H9 (cell line): ENCODE results near the gene MYMX. TPM values are rescaled to one million over a fixed set of nuclear protein-coding genes. Genes with fewer than 3 reads are reported as not detected.

ENCODE experiments used
- DNase-seq: peaks from one replicate; pipeline ENCODE4 v3.0.0-alpha.2; 2017
- H2AFZ ChIP-seq: one replicate; pipeline ENCODE4 v1.6.1; 2013; ENCODE audit warnings: mild to moderate bottlenecking, low read length, control low read depth, moderate library complexity
- H2AK5ac ChIP-seq: 2 replicates; pipeline ENCODE4 v1.6.1; 2013; ENCODE audit warnings: low read length, control low read depth, mixed read lengths; ENCODE audit not compliant: insufficient read length
- H2BK120ac ChIP-seq: one replicate; pipeline ENCODE4 v1.6.1; 2013; ENCODE audit warnings: low read depth, mild to moderate bottlenecking, low read length, control low read depth, inconsistent platforms; ENCODE audit not compliant: poor library complexity, severe bottlenecking
- H2BK12ac ChIP-seq: 2 replicates; pipeline ENCODE4 v1.6.1; 2013; ENCODE audit warnings: low read length, control low read depth, mixed read lengths, low read depth; ENCODE audit not compliant: insufficient read length
- H2BK15ac ChIP-seq: 2 replicates; pipeline ENCODE4 v1.6.1; 2013; ENCODE audit warnings: low read depth, low read length, control low read depth
- H2BK20ac ChIP-seq: one replicate; pipeline ENCODE4 v1.6.1; 2013; ENCODE audit warnings: low read depth, mild to moderate bottlenecking, low read length, control low read depth, inconsistent platforms; ENCODE audit not compliant: poor library complexity, severe bottlenecking
- H2BK5ac ChIP-seq: 2 replicates; pipeline ENCODE4 v1.6.1; 2013; ENCODE audit warnings: low read length, control low read depth, mixed read lengths; ENCODE audit not compliant: insufficient read length
- H3K14ac ChIP-seq: 2 replicates; pipeline ENCODE4 v1.6.1; 2013; ENCODE audit warnings: low read length, control low read depth; ENCODE audit not compliant: insufficient read depth
- H3K18ac ChIP-seq: 2 replicates; pipeline ENCODE4 v1.6.1; 2013; ENCODE audit warnings: low read depth, mild to moderate bottlenecking, mixed read lengths, low read length, control low read depth; ENCODE audit not compliant: insufficient read length
- H3K23ac ChIP-seq: 2 replicates; pipeline ENCODE4 v1.6.1; 2013; ENCODE audit warnings: low read length, control low read depth, mixed read lengths, low read depth; ENCODE audit not compliant: insufficient read length
- H3K23me2 ChIP-seq: 2 replicates; pipeline ENCODE4 v1.6.1; 2013; ENCODE audit warnings: low read depth, mild to moderate bottlenecking, mixed read lengths, low read length, control low read depth; ENCODE audit not compliant: insufficient read length, poor library complexity, severe bottlenecking
- H3K27ac ChIP-seq: 2 replicates; pipeline ENCODE4 v1.5.1; 2013; ENCODE audit warnings: low read length, control low read depth, mixed read lengths, low read depth; ENCODE audit not compliant: insufficient read length
- H3K27me3 ChIP-seq: 2 replicates; pipeline ENCODE4 v1.6.1; 2013; ENCODE audit warnings: low read length, control low read depth, inconsistent platforms; ENCODE audit not compliant: insufficient read depth
- H3K4ac ChIP-seq: 2 replicates; pipeline ENCODE4 v1.6.1; 2013; ENCODE audit warnings: low read depth, mild to moderate bottlenecking, control low read depth, inconsistent platforms, low read length, moderate library complexity
- H3K4me1 ChIP-seq: 2 replicates; pipeline ENCODE4 v1.6.1; 2013; ENCODE audit warnings: low read length, control low read depth, inconsistent platforms; ENCODE audit not compliant: insufficient read depth
- H3K4me2 ChIP-seq: 2 replicates; pipeline ENCODE4 v1.6.1; 2013; ENCODE audit warnings: low read length, control low read depth, mixed read lengths; ENCODE audit not compliant: insufficient read length, insufficient read depth
- H3K56ac ChIP-seq: 2 replicates; pipeline ENCODE4 v1.6.1; 2013; ENCODE audit warnings: low read depth, mild to moderate bottlenecking, mixed read lengths, low read length, control low read depth; ENCODE audit not compliant: insufficient read length
- H3K79me1 ChIP-seq: 2 replicates; pipeline ENCODE4 v1.6.1; 2013; ENCODE audit warnings: low read depth, mild to moderate bottlenecking, moderate library complexity, low read length, control low read depth, inconsistent platforms; ENCODE audit not compliant: insufficient read depth, poor library complexity, severe bottlenecking
- H3K79me2 ChIP-seq: 2 replicates; pipeline ENCODE4 v1.6.1; 2013; ENCODE audit warnings: low read length, control low read depth, inconsistent platforms; ENCODE audit not compliant: insufficient read depth
- H3K9ac ChIP-seq: 2 replicates; pipeline ENCODE4 v1.6.1; 2013; ENCODE audit warnings: low read length, control low read depth, mixed read lengths; ENCODE audit not compliant: insufficient read length; ENCODE audit errors: extremely low read depth
- H3K9me3 ChIP-seq: one replicate; pipeline ENCODE4 v1.6.1; 2013; ENCODE audit warnings: low read depth, low read length, inconsistent platforms; ENCODE audit not compliant: control insufficient read depth
- H3T11ph ChIP-seq: one replicate; pipeline ENCODE4 v1.6.1; 2013; ENCODE audit warnings: mild to moderate bottlenecking, low read length, control low read depth, inconsistent platforms
- H4K20me1 ChIP-seq: one replicate; pipeline ENCODE4 v1.6.1; 2013; ENCODE audit not compliant: control insufficient read depth, insufficient read length, insufficient read depth
- H4K5ac ChIP-seq: 2 replicates; pipeline ENCODE4 v1.6.1; 2013; ENCODE audit warnings: low read depth, mild to moderate bottlenecking, mixed read lengths, low read length, control low read depth; ENCODE audit not compliant: insufficient read length
- H4K8ac ChIP-seq: replicated peaks from 2 replicates; pipeline ENCODE4 v1.6.1; 2013; ENCODE audit warnings: low read length, control low read depth, mixed read lengths, low read depth; ENCODE audit not compliant: insufficient read length
- H4K91ac ChIP-seq: 2 replicates; pipeline ENCODE4 v1.6.1; 2013; ENCODE audit warnings: low read depth, mild to moderate bottlenecking, moderate library complexity, mixed read lengths, low read length, control low read depth; ENCODE audit not compliant: insufficient read length
- H3K27ac Mint-ChIP-seq, 3 experiments: 2 replicates in 2 of 3; 3 replicates in 1 of 3; pipeline ENCODE4 v1.8.0; 2020 to 2021; ENCODE audit warnings: mixed read lengths in 3 of 3, mild to moderate bottlenecking in 1 of 3, moderate library complexity in 1 of 3
- H3K27me3 Mint-ChIP-seq: 2 replicates; pipeline ENCODE4 v1.8.0; 2021; ENCODE audit warnings: low read depth, mild to moderate bottlenecking, moderate library complexity, mixed read lengths
- H3K36me3 Mint-ChIP-seq, 3 experiments: 2 replicates in 2 of 3; 3 replicates in 1 of 3; pipeline ENCODE4 v1.8.0; 2020 to 2021; ENCODE audit warnings: low read depth in 3 of 3, mixed read lengths in 3 of 3; ENCODE audit not compliant: insufficient read depth in 1 of 3
- H3K4me1 Mint-ChIP-seq, 2 experiments: 2 replicates each; pipeline ENCODE4 v1.8.0; 2020; ENCODE audit warnings: mixed read lengths in 2 of 2
- H3K4me3 Mint-ChIP-seq, 2 experiments: 2 replicates in 1 of 2; 3 replicates in 1 of 2; pipeline ENCODE4 v1.8.0; 2020 to 2021; ENCODE audit warnings: mild to moderate bottlenecking in 2 of 2, mixed read lengths in 2 of 2, moderate library complexity in 1 of 2
- H3K9me3 Mint-ChIP-seq, 2 experiments: 2 replicates in 1 of 2; 3 replicates in 1 of 2; pipeline ENCODE4 v1.8.0; 2020; ENCODE audit warnings: mild to moderate bottlenecking in 2 of 2, mixed read lengths in 2 of 2, moderate library complexity in 1 of 2
- CTCF ChIP-seq: fragments of 200-600 bp; sonication (generic); conservative IDR thresholded peaks from 3 replicates; pipeline ENCODE4 v1.8.0; 2021; ENCODE audit warnings: antibody characterized with exemption, mild to moderate bottlenecking
- WGBS: extraction: QIAGEN DNeasy Blood & Tissue Kit; methylation state at CpG from one replicate; pipeline ENCODE4 v1.1.7; 2013; ENCODE audit warnings: missing lambda C conversion rate, low lambda C conversion rate, mixed read lengths; ENCODE audit not compliant: insufficient read length; ENCODE audit errors: extremely low coverage; 5-methylcytosine and 5-hydroxymethylcytosine counted together
- total RNA-seq: library from RNA; stranded (reverse); gene quantifications from 2 replicates; pipeline ENCODE4 v1.2.1, GENCODE V29; 2021

The MYMX gene
- total RNA-seq, 1 experiment from 2014 or later: 1.1 TPM

- no peak overlapping the region for H4K91ac ChIP-seq
- H2BK5ac ChIP-seq: no peak overlapping the region
- H3K4ac ChIP-seq: no peak overlapping the region
- H3K18ac ChIP-seq: no peak overlapping the region
- no peak overlapping the region for H2BK12ac ChIP-seq
- Mint-ChIP-seq H3K27ac (peak overlapping the region; percentile 42 to 96 (median 47); a peak in 5 of 7 replicates), H3K36me3 (peaks cover 47 to 68% (median 65%) of the 10 kb centered on the region in 3 experiments), H3K4me1 (peaks cover 34 to 36% of the 10 kb centered on the region in 2 experiments), H3K4me3 (no peak overlapping the region; a peak in 1 of 5 replicates), H3K27me3 (peaks cover 3% of the 10 kb centered on the region), H3K9me3 (no peaks in the 10 kb centered on the region; a peak in 1 of 5 replicates)
- H4K20me1 ChIP-seq: no peaks in the 10 kb centered on the region
- no peak overlapping the region for H3K14ac ChIP-seq
- H3K23ac ChIP-seq: no peak overlapping the region
- H2AFZ ChIP-seq: no peak overlapping the region
- no peaks in the 10 kb centered on the region; the same call in 1 of the 2 replicates for H3K4me1 ChIP-seq
- H2BK15ac ChIP-seq: no peak overlapping the region
- H3K9ac ChIP-seq: no peak overlapping the region
- no peak overlapping the region for H3T11ph ChIP-seq
- no peaks in the 10 kb centered on the region for H3K79me1 ChIP-seq
- no peaks in the 10 kb centered on the region for H3K79me2 ChIP-seq
- H3K4me2 ChIP-seq: no peak overlapping the region
- H3K23me2 ChIP-seq: peaks cover 3% of the 10 kb centered on the region
- H2AK5ac ChIP-seq: no peak overlapping the region
- H2BK120ac ChIP-seq: no peak overlapping the region
- DNase-seq: no peak
- no peak overlapping the region for H3K27ac ChIP-seq
- TF ChIP-seq CTCF: no peak
- H3K9me3 ChIP-seq: no peaks in the 10 kb centered on the region
- H3K27me3 ChIP-seq: no peaks in the 10 kb centered on the region
- H2BK20ac ChIP-seq: no peak overlapping the region
- no peak overlapping the region for H4K5ac ChIP-seq
- H3K56ac ChIP-seq: no peak overlapping the region
- no CpG with 5 or more reads among the region's 14 CpGs for WGBS
- H4K8ac ChIP-seq: no peak overlapping the region
Observed at GRCh38 chr6:44233567-44234100, 16.9 kb downstream of the MYMX start.
